HL-60 (cell line): Measurements from ENCODE around the gene TBC1D16.

Source experiments
- DNase-seq, 2 experiments: peaks; one replicate each; pipeline ENCODE4 v3.0.0-alpha.2; 2010 to 2020; ENCODE audit warnings: low read depth in 1 of 2, low spot score in 1 of 2
- H3K27ac ChIP-seq: fragments of 250-450 bp; sonication (Bioruptor Pico); replicated peaks from 2 replicates; pipeline ENCODE4 v1.5.1; 2020; ENCODE audit warnings: mild to moderate bottlenecking, moderate library complexity
- H3K27me3 ChIP-seq: fragments of 250-450 bp; sonication (Bioruptor Pico); 2 replicates; pipeline ENCODE4 v1.5.1; 2021; ENCODE audit warnings: mild to moderate bottlenecking, moderate library complexity; ENCODE audit not compliant: insufficient read depth, poor library complexity, severe bottlenecking
- H3K4me3 ChIP-seq: replicated peaks from 2 replicates; pipeline ENCODE4 v1.5.1; 2011; ENCODE audit warnings: mild to moderate bottlenecking, control low read depth, low read length; ENCODE audit not compliant: insufficient read depth
- GABPA ChIP-seq: IDR thresholded peaks from 2 replicates; pipeline ENCODE4 v1.6.1; 2012; ENCODE audit warnings: low read depth
- POLR2AphosphoS5 ChIP-seq: IDR thresholded peaks from 2 replicates; pipeline ENCODE4 v1.6.1; 2012; ENCODE audit warnings: low read depth
- SPI1 ChIP-seq: IDR thresholded peaks from 2 replicates; pipeline ENCODE4 v1.6.1; 2012; ENCODE audit warnings: low read depth, mild to moderate bottlenecking, borderline replicate concordance
- TF ChIP-seq, protein P1 (sequence below): IDR thresholded peaks from one replicate; pipeline ENCODE4 v1.5.1; 2011; ENCODE audit warnings: low read length, control low read depth, inconsistent platforms; ENCODE audit not compliant: insufficient read depth
- TF ChIP-seq, protein P2 (sequence below): IDR thresholded peaks from 2 replicates; pipeline ENCODE4 v1.6.1; 2012; ENCODE audit warnings: low read depth; ENCODE audit not compliant: insufficient replicate concordance

Gene TBC1D16

DNA sequence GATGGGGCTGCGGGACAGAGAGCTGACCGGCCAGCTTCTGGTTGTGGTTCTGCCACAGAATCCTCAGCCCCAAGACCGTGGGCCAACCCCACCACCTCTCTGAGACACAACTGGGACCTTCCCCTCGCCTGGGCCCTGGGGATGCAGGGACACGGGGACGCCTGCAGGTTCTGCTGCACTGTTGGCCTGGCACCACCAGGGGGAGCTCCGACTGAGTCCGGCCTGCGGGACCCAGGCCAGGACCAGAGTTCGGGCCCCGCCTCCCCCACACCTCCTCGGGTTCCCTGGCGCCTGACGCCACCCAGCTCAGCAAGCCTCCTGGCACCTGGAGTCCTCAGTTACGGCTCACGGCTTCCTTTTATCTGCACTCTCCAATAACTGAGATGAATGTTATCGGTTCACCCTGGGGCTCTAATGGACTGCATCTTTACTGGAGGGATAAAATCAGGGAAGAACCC lies 27.3 kb downstream of the TBC1D16 start:
- Histone ChIP-seq H3K27ac (no peak overlapping the region), H3K27me3 (no peaks in the 10 kb centered on the region), H3K4me3 (no peak overlapping the region)
- DNase-seq = peak; percentile 48 to 68
- TF ChIP-seq, protein P1, sequence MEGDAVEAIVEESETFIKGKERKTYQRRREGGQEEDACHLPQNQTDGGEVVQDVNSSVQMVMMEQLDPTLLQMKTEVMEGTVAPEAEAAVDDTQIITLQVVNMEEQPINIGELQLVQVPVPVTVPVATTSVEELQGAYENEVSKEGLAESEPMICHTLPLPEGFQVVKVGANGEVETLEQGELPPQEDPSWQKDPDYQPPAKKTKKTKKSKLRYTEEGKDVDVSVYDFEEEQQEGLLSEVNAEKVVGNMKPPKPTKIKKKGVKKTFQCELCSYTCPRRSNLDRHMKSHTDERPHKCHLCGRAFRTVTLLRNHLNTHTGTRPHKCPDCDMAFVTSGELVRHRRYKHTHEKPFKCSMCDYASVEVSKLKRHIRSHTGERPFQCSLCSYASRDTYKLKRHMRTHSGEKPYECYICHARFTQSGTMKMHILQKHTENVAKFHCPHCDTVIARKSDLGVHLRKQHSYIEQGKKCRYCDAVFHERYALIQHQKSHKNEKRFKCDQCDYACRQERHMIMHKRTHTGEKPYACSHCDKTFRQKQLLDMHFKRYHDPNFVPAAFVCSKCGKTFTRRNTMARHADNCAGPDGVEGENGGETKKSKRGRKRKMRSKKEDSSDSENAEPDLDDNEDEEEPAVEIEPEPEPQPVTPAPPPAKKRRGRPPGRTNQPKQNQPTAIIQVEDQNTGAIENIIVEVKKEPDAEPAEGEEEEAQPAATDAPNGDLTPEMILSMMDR = peak; percentile 80
- TF ChIP-seq GABPA = no peak

DNA sequence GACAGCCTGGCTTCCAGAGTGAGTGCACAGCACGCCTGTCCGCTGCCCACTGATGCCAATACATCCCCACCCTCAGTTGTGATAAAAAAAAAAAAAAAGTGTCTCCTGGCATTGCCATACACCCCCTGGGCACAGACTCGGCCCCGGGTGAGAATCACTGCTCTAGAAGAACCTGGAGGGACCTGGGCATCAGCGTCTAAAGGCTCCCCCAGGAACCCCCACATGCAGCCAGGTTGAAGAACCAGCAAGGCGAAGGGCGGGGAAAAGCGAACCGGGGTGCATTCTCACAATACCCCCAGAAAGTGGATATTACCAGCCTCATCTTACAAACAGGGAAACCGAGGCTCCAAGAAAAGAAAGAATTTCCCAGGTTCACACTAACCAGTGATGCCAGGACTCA lies 27.7 kb downstream of the TBC1D16 start:
- Histone ChIP-seq H3K27me3 (no peaks in the 10 kb centered on the region), H3K4me3 (no peak overlapping the region), H3K27ac (no peak overlapping the region)
- TF ChIP-seq SPI1 (no peak), POLR2AphosphoS5 (no peak), GABPA (no peak)
- TF ChIP-seq, protein P2, sequence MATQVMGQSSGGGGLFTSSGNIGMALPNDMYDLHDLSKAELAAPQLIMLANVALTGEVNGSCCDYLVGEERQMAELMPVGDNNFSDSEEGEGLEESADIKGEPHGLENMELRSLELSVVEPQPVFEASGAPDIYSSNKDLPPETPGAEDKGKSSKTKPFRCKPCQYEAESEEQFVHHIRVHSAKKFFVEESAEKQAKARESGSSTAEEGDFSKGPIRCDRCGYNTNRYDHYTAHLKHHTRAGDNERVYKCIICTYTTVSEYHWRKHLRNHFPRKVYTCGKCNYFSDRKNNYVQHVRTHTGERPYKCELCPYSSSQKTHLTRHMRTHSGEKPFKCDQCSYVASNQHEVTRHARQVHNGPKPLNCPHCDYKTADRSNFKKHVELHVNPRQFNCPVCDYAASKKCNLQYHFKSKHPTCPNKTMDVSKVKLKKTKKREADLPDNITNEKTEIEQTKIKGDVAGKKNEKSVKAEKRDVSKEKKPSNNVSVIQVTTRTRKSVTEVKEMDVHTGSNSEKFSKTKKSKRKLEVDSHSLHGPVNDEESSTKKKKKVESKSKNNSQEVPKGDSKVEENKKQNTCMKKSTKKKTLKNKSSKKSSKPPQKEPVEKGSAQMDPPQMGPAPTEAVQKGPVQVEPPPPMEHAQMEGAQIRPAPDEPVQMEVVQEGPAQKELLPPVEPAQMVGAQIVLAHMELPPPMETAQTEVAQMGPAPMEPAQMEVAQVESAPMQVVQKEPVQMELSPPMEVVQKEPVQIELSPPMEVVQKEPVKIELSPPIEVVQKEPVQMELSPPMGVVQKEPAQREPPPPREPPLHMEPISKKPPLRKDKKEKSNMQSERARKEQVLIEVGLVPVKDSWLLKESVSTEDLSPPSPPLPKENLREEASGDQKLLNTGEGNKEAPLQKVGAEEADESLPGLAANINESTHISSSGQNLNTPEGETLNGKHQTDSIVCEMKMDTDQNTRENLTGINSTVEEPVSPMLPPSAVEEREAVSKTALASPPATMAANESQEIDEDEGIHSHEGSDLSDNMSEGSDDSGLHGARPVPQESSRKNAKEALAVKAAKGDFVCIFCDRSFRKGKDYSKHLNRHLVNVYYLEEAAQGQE = no peak
- TF ChIP-seq, protein P1 = no peak
- no peak for DNase-seq

- DNase-seq = no peak
- TF ChIP-seq, protein P1 = no peak
- no peak for TF ChIP-seq GABPA
- no peak for TF ChIP-seq POLR2AphosphoS5
- TF ChIP-seq SPI1 = no peak
- TF ChIP-seq, protein P2 = no peak
- Histone ChIP-seq H3K27me3 (no peaks in the 10 kb centered on the region), H3K27ac (no peak overlapping the region), H3K4me3 (no peak overlapping the region)
Observed at GRCh38 chr17:80006811-80007752, 28.6 kb downstream of the TBC1D16 start.

GRCh38 chr17:80006339-80006720 lies 29.3 kb downstream of the TBC1D16 start:
- no peak for DNase-seq
- H3K4me3 ChIP-seq = no peak overlapping the region
- no peaks in the 10 kb centered on the region for H3K27me3 ChIP-seq
- TF ChIP-seq SPI1 (no peak), GABPA (no peak), POLR2AphosphoS5 (no peak)
- TF ChIP-seq, protein P2 = no peak
- TF ChIP-seq, protein P1 = no peak
- H3K27ac ChIP-seq = no peak overlapping the region
